WTC11 (cell line): ENCODE measurements around the gene EPHX1.

Source experiments
- CREB1 ChIP-seq: sonication (generic); formaldehyde crosslinking; IDR thresholded peaks from 2 replicates; pipeline ENCODE4 v1.8.0; 2023; ENCODE audit warnings: mild to moderate bottlenecking, missing genetic modification reagents
- E2F1 ChIP-seq: sonication (generic); formaldehyde crosslinking; IDR thresholded peaks from 2 replicates; pipeline ENCODE4 v1.8.0; 2022; ENCODE audit warnings: mild to moderate bottlenecking, missing genetic modification reagents
- JUN ChIP-seq: sonication (generic); formaldehyde crosslinking; IDR thresholded peaks from 2 replicates; pipeline ENCODE4 v1.8.0; 2023; ENCODE audit warnings: mild to moderate bottlenecking, missing genetic modification reagents
- MLX ChIP-seq: sonication (generic); formaldehyde crosslinking; IDR thresholded peaks from 2 replicates; pipeline ENCODE4 v1.8.1; 2023; ENCODE audit warnings: mild to moderate bottlenecking, missing genetic modification reagents, moderate library complexity
- TP53 ChIP-seq: sonication (generic); formaldehyde crosslinking; IDR thresholded peaks from 2 replicates; pipeline ENCODE4 v1.8.1; 2023; ENCODE audit warnings: mild to moderate bottlenecking, missing genetic modification reagents
- TF ChIP-seq, protein P1 (sequence below): fragments of 200-600 bp; IDR thresholded peaks from 2 replicates; pipeline ENCODE4 v1.8.0; 2022; ENCODE audit warnings: antibody characterized with exemption

- no peak for TF ChIP-seq MLX
- no peak for TF ChIP-seq E2F1 (CRISPR knock-in tag)
- TF ChIP-seq JUN (CRISPR knock-in tag), result no peak
- TF ChIP-seq, protein P1, sequence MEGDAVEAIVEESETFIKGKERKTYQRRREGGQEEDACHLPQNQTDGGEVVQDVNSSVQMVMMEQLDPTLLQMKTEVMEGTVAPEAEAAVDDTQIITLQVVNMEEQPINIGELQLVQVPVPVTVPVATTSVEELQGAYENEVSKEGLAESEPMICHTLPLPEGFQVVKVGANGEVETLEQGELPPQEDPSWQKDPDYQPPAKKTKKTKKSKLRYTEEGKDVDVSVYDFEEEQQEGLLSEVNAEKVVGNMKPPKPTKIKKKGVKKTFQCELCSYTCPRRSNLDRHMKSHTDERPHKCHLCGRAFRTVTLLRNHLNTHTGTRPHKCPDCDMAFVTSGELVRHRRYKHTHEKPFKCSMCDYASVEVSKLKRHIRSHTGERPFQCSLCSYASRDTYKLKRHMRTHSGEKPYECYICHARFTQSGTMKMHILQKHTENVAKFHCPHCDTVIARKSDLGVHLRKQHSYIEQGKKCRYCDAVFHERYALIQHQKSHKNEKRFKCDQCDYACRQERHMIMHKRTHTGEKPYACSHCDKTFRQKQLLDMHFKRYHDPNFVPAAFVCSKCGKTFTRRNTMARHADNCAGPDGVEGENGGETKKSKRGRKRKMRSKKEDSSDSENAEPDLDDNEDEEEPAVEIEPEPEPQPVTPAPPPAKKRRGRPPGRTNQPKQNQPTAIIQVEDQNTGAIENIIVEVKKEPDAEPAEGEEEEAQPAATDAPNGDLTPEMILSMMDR, result no peak
- no peak for TF ChIP-seq CREB1 (CRISPR knock-in tag)
- TF ChIP-seq TP53 (CRISPR knock-in tag), result no peak
Observed at GRCh38 chr1:225843426-225843795, 33.5 kb downstream of the EPHX1 start.
